IMR-90 (cell line): ENCODE data around the gene ATP2A3. TPM values are rescaled to one million over a fixed set of nuclear protein-coding genes. Genes with fewer than 3 reads are reported as not detected.
A peak's percentile ranks its signal among the peaks of the same experiment; 100 is the strongest.

Source experiments
- ATAC-seq: fragments of 200-7000 bp; cut with Tn5 transposase; 2 replicates; pipeline ENCODE4 v1.9.1; 2020; ENCODE audit warnings: low read depth, mild to moderate bottlenecking, moderate library complexity
- BruUV-seq: library from RNA; stranded (reverse); fragments of 400-500 nt; replicated peaks from 2 replicates; lab custom pipeline; 2021; lab: Mats Ljungman, UMichigan
- CTCF ChIA-PET: fragments of 300-600 bp; formaldehyde crosslinking; extraction: SDS; loops from one replicate; lab custom pipeline; 2021; ENCODE audit warnings: antibody characterized with exemption; lab: Yijun Ruan, JAX
- POLR2A ChIA-PET: fragments of 300-600 bp; sonication (Branson Sonifier 250); formaldehyde crosslinking; loops from one replicate; lab custom pipeline; 2022; ENCODE audit warnings: antibody characterized with exemption; ENCODE audit not compliant: unreplicated experiment; lab: Charles Lee
- DNase-seq: peaks from one replicate; pipeline ENCODE4 v3.0.0; 2013
- H2AFZ ChIP-seq: replicated peaks from 2 replicates; pipeline ENCODE3; 2013; ENCODE audit warnings: low read length, mild to moderate bottlenecking; ENCODE audit not compliant: poor library complexity
- H2AK5ac ChIP-seq: 2 replicates; pipeline ENCODE4 v1.6.1; 2013; ENCODE audit warnings: low read depth, low read length, inconsistent platforms
- H2AK9ac ChIP-seq: replicated peaks from 2 replicates; pipeline ENCODE3; 2013; ENCODE audit warnings: mild to moderate bottlenecking, low read depth, low read length, moderate library complexity; ENCODE audit not compliant: poor library complexity
- H2BK120ac ChIP-seq: 2 replicates; pipeline ENCODE4 v1.6.1; 2013; ENCODE audit warnings: low read depth, low read length, inconsistent platforms
- H2BK15ac ChIP-seq: 3 replicates; pipeline ENCODE4 v1.6.1; 2013; ENCODE audit warnings: low read depth, low read length, inconsistent platforms
- H2BK20ac ChIP-seq: 2 replicates; pipeline ENCODE4 v1.6.1; 2013; ENCODE audit warnings: low read depth, mild to moderate bottlenecking, inconsistent platforms, low read length, moderate library complexity
- H2BK5ac ChIP-seq: 2 replicates; pipeline ENCODE4 v1.6.1; 2013; ENCODE audit warnings: mild to moderate bottlenecking, low read depth, low read length, inconsistent platforms; ENCODE audit not compliant: poor library complexity, severe bottlenecking
- H3K14ac ChIP-seq: replicated peaks from 2 replicates; pipeline ENCODE4 v1.6.1; 2013; ENCODE audit warnings: low read depth, low read length, inconsistent platforms
- H3K18ac ChIP-seq: 2 replicates; pipeline ENCODE4 v1.6.1; 2013; ENCODE audit warnings: low read depth, low read length, control low read depth
- H3K23ac ChIP-seq: 2 replicates; pipeline ENCODE4 v1.6.1; 2013; ENCODE audit warnings: low read depth, low read length, inconsistent platforms
- H3K27ac ChIP-seq: 2 replicates; pipeline ENCODE4 v1.5.1; 2013; ENCODE audit warnings: mild to moderate bottlenecking, control low read depth, low read length; ENCODE audit not compliant: insufficient read depth
- H3K27me3 ChIP-seq: 2 replicates; pipeline ENCODE4 v1.6.1; 2013; ENCODE audit warnings: low read length; ENCODE audit not compliant: control insufficient read depth, insufficient read depth
- H3K36me3 ChIP-seq: 2 replicates; pipeline ENCODE4 v1.6.1; 2013; ENCODE audit warnings: low read length, mixed read lengths; ENCODE audit not compliant: control insufficient read depth, insufficient read depth
- H3K4ac ChIP-seq: 2 replicates; pipeline ENCODE4 v1.6.1; 2013; ENCODE audit warnings: low read depth, low read length, inconsistent platforms
- H3K4me1 ChIP-seq: 2 replicates; pipeline ENCODE4 v1.6.1; 2013; ENCODE audit warnings: low read length, mixed read lengths; ENCODE audit not compliant: control insufficient read depth, insufficient read depth
- H3K4me2 ChIP-seq: 2 replicates; pipeline ENCODE4 v1.6.1; 2013; ENCODE audit warnings: low read depth, mild to moderate bottlenecking, control low read depth, low read length, moderate library complexity
- H3K4me3 ChIP-seq: 2 replicates; pipeline ENCODE4 v1.5.1; 2013; ENCODE audit warnings: low read depth, mild to moderate bottlenecking, control low read depth, low read length, moderate library complexity; ENCODE audit not compliant: insufficient read depth
- H3K56ac ChIP-seq: 2 replicates; pipeline ENCODE4 v1.6.1; 2013; ENCODE audit warnings: low read length, inconsistent platforms; ENCODE audit not compliant: insufficient read depth; ENCODE audit errors: extremely low read depth
- H3K79me1 ChIP-seq, 2 experiments: 2 replicates each; pipeline ENCODE4 v1.6.1; 2013; ENCODE audit warnings: low read length in 2 of 2, inconsistent platforms in 1 of 2, low read depth in 1 of 2
- H3K9ac ChIP-seq: 2 replicates; pipeline ENCODE4 v1.6.1; 2013; ENCODE audit warnings: low read depth, low read length, control low read depth
- H3K9me1 ChIP-seq: 2 replicates; pipeline ENCODE4 v1.6.1; 2013; ENCODE audit warnings: low read length, inconsistent platforms; ENCODE audit not compliant: insufficient read depth
- H3K9me3 ChIP-seq: 2 replicates; pipeline ENCODE4 v1.6.1; 2013; ENCODE audit warnings: low read length; ENCODE audit not compliant: control insufficient read depth, insufficient read depth
- H4K20me1 ChIP-seq: 2 replicates; pipeline ENCODE4 v1.6.1; 2013; ENCODE audit warnings: low read length, inconsistent platforms; ENCODE audit not compliant: insufficient read depth
- H4K5ac ChIP-seq: 2 replicates; pipeline ENCODE4 v1.6.1; 2013; ENCODE audit warnings: mild to moderate bottlenecking, low read depth, low read length, control low read depth
- H4K8ac ChIP-seq, 2 experiments: 2 replicates each; pipeline ENCODE4 v1.6.1; 2013; ENCODE audit warnings: low read depth in 2 of 2, low read length in 2 of 2, control low read depth in 1 of 2, inconsistent platforms in 1 of 2
- H4K91ac ChIP-seq: 2 replicates; pipeline ENCODE4 v1.6.1; 2013; ENCODE audit warnings: low read depth, low read length, inconsistent platforms; ENCODE audit not compliant: insufficient read depth
- BHLHE40 ChIP-seq: fragments of 150-350 bp; IDR thresholded peaks from 2 replicates; pipeline ENCODE4 v1.6.1; 2016; ENCODE audit warnings: mild to moderate bottlenecking, low read depth, low read length
- FOS ChIP-seq: fragments of 150-350 bp; IDR thresholded peaks from 2 replicates; pipeline ENCODE4 v1.6.1; 2016; ENCODE audit warnings: low read depth, low read length
- NFE2L2 ChIP-seq: fragments of 150-350 bp; IDR thresholded peaks from 2 replicates; pipeline ENCODE4 v1.6.1; 2016; ENCODE audit warnings: low read depth, mild to moderate bottlenecking, low read length
- POLR2A ChIP-seq: IDR thresholded peaks from 2 replicates; pipeline ENCODE4 v1.6.1; 2012; ENCODE audit warnings: mild to moderate bottlenecking, low read depth, low read length
- RCOR1 ChIP-seq: IDR thresholded peaks from 2 replicates; pipeline ENCODE4 v1.6.1; 2012; ENCODE audit warnings: mild to moderate bottlenecking, low read length, improper control_type of control experiment; ENCODE audit not compliant: insufficient replicate concordance
- SMC3 ChIP-seq: fragments of 150-350 bp; IDR thresholded peaks from 2 replicates; pipeline ENCODE4 v1.6.1; 2016; ENCODE audit warnings: low read depth, mild to moderate bottlenecking, antibody characterized with exemption, low read length, moderate library complexity
- USF2 ChIP-seq: fragments of 150-350 bp; IDR thresholded peaks from 2 replicates; pipeline ENCODE4 v1.6.1; 2017; ENCODE audit warnings: mild to moderate bottlenecking, antibody characterized with exemption, low read length, low read depth
- WGBS, 2 experiments: methylation state at CpG; one replicate each; pipeline versions ENCODE4 v1.1.5 to v1.1.7; 2013; ENCODE audit warnings: missing lambda C conversion rate in 2 of 2; ENCODE audit not compliant: insufficient read length in 1 of 2; ENCODE audit errors: extremely low coverage in 2 of 2; 5-methylcytosine and 5-hydroxymethylcytosine counted together
- dilution Hi-C: fragments of 300-500 bp; cut with HindIII; formaldehyde crosslinking; loops from one replicate; pipeline ENCODE4 v1.14.3; 2018; ENCODE audit warnings: low sequenced_read_pairs; ENCODE audit not compliant: unreplicated experiment
- in situ Hi-C: fragments of 300-500 bp; cut with MboI; formaldehyde crosslinking; loops from 3 replicates; pipeline ENCODE4 v1.14.3; 2019; ENCODE audit warnings: low sequenced_read_pairs, inconsistent platforms, mixed read lengths
- intact Hi-C: fragments of 100-400 bp; cut with micrococcal nuclease; formaldehyde crosslinking; loops from 2 replicates; pipeline ENCODE4 v1.10.0; 2022
- polyA plus RNA-seq, 3 experiments: library from polyadenylated mRNA; depleted of rRNA; stranded (reverse); fragments of >200 nt; gene quantifications; 2 replicates each; pipeline ENCODE4 v1.2.3, GENCODE V29; 2012; ENCODE audit warnings: low replicate concordance in 1 of 3
- total RNA-seq: library from RNA; depleted of rRNA; stranded (reverse); fragments of >200 nt; gene quantifications from 2 replicates; pipeline ENCODE4 v1.2.3, GENCODE V29; 2012

ATP2A3 gene
- total and polyA plus RNA-seq, 2 of the 4 experiments (the other 2 are of a cell fraction) = 0.18 to 0.63 TPM

DNA sequence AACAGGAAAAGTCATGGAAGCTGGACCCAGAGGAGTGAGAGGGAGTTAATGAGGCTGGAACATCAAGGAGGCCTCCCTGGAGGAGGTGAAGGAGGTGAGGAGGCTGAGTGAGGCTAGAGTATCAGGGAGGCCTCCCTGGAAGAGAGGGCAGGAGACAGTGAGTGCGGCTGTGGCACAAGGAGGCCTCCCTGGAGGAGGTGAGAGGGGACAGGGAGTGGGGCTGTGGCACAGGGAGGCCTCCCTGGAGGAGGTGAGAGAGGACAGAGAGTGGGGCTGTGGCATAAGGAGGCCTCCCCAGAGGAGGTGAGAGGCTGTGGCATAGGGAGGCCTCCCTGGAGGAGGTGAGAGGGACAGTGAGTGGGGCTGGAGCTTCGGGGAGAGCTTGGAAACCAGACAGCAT lies 76.8 kb downstream of the ATP2A3 start:
- Histone ChIP-seq H3K4me2 (no peak overlapping the region), H3K9me1 (peaks cover 15% of the 10 kb centered on the region), H3K4me3 (no peak overlapping the region), H3K36me3 (peaks cover 4% of the 10 kb centered on the region; the same call in 1 of the 2 replicates), H3K79me1 (peaks cover 14 to 56% of the 10 kb centered on the region in 2 experiments; a peak in 3 of 4 replicates), H4K8ac (0 out of 4 replicates have a peak overlapping the region, but pooled peaks of 1 of the 2 experiments have one; percentile 9), H3K4ac (0 out of 2 replicates have a peak overlapping the region, but pooled peaks have one; percentile 81), H3K14ac (no peak overlapping the region), H3K18ac (no peak overlapping the region), H3K27me3 (no peaks in the 10 kb centered on the region), H3K56ac (no peak overlapping the region), H2BK20ac (no peak overlapping the region), H4K20me1 (peaks cover 6% of the 10 kb centered on the region; the same call in 1 of the 2 replicates), H3K9me3 (no peaks in the 10 kb centered on the region), H2BK120ac (no peak overlapping the region), H3K23ac (no peak overlapping the region), H2AFZ (no peak overlapping the region), H4K5ac (no peak overlapping the region), H2BK15ac (no peak overlapping the region; the same call in 2 of the 3 replicates), H3K4me1 (peaks cover 46% of the 10 kb centered on the region), H2AK9ac (peak overlapping the region; percentile 96), H2AK5ac (peak overlapping the region; percentile 22), H4K91ac (peak overlapping the region; percentile 81; the same call in 1 of the 2 replicates), H3K9ac (no peak overlapping the region), H2BK5ac (peak overlapping the region; percentile 86), H3K27ac (no peak overlapping the region)
- intact Hi-C loops = no loop called here
- in situ Hi-C loops = no loop called here
- no TSS peak for BruUV-seq
- no peak for ATAC-seq
- ChIA-PET CTCF (no interaction called here), POLR2A (no interaction called here)
- no peak for DNase-seq
- dilution Hi-C loops = no loop called here
- WGBS, 2 experiments = 100% methylated on average over 1 of the region's 2 CpGs; no CpG with 5 or more reads in 1 of the 2 experiments
- TF ChIP-seq RCOR1 = no peak
- TF ChIP-seq BHLHE40 = no peak
- TF ChIP-seq FOS = no peak
- TF ChIP-seq NFE2L2 = no peak
- no peak for TF ChIP-seq USF2
- TF ChIP-seq POLR2A = no peak
- no peak for TF ChIP-seq SMC3
